GM19372 (cell line): Measurements from ENCODE around the gene SLC25A10.

Source experiments
- ATAC-seq: cut with Tn5 transposase; IDR thresholded peaks from one replicate; pipeline ENCODE4 v1.9.1; 2021; ENCODE audit warnings: mild to moderate bottlenecking, low read depth, moderate library complexity; ENCODE audit not compliant: unreplicated experiment

The SLC25A10 gene

DNA sequence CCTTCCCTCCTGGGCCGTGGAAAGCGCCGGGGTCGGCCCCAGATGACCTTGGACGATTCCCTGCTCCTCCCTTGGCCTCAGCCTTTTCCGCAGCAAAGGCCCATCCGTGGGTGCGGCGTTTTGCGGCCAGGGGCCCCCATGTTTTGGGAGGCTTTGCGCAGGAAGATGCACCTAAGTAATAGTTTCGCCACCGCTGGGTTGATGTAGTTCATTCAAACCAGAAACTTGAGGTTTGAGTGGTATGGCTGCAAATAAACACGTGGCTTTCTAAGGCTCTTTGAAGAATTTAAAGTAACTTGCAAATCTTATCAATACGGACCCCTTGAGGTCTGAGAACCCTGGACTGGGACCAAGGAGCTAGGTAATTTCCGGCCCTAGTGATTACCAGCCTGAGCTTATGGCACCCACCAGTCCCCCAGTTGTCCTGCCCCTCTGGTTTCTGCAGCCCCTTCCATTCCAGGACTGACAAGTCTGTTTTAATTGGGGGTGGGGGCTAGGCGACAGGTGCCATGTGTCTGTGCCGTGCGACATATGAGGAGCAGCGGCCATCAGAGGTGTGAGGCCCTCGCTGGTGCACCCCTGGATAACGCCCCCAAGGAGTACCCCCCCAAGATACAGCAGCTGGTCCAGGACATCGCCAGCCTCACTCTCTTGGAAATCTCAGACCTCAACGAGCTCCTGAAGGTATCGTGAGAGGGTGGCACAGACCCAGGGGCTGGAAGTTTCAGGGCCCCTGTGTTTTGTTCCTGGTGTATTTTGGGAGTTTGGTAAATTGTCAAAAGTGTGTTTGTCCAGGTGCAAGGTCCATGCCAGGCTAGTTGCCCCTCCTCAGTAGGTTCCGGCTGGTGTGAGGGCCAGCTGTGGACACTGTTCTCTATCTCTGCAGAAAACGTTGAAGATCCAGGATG, 8.1 kb upstream of the SLC25A10 start:
- no peak for ATAC-seq

GRCh38 chr17:81705518-81706231, 6.4 kb upstream of the SLC25A10 start:
- no peak for ATAC-seq

DNA sequence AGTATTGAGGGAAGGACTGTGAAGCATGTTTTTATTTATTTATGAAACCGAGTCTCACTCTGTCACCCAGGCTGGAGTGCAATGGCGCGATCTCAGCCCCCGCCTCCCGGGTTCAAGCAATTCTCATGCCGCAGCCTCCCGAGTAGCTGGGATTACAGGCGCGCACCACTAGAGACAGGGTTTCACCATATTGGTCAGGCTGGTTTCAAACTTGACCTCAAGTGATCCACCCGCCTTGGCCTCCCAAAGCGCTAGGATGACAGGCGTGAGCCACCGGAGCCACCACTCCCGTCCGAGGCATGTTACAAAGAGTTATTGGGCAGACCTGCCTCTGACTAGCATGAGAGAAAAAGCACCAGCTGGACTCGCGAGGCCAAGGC, 5.9 kb upstream of the SLC25A10 start:
- ATAC-seq, result no peak

DNA sequence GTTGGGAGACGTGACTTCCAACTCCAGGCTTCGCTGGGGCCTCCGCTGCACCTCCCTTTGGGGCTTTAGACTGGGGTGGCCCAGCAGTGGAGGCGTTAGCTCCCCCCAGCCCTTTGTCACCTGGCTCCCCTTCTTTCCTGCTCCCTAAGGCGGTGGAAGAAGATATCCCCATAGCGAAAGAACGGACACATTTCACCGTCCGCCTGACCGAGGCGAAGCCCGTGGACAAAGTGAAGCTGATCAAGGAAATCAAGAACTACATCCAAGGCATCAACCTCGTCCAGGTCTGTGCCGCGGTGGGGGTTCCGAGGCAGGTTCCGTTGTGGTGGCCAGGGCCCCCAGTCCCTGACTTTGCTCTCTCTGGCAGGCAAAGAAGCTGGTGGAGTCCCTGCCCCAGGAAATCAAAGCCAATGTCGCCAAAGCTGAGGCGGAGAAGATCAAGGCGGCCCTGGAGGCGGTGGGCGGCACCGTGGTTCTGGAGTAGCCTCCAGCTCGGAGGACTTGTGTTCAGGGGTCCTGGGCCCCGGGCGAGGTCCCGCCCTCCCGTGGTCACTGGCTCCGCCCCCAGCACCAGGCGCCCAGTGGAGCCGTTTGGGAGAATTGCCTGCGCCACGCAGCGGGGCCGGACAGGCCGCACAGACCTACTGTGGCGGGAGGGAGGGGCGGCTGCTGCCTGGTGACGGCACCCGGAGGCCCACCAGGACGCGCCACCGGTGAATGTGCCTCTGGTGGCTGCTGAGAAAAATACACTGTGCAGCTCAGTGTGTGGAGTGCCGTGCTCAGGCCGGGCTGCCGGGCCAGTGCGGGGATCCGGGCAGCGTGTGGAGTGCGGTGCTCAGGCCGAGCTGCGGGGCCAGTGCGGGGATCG, 5.1 kb upstream of the SLC25A10 start:
- no peak for ATAC-seq

- ATAC-seq, result no peak
Observed at GRCh38 chr17:81707725-81708646, 4.1 kb upstream of the SLC25A10 start.

DNA sequence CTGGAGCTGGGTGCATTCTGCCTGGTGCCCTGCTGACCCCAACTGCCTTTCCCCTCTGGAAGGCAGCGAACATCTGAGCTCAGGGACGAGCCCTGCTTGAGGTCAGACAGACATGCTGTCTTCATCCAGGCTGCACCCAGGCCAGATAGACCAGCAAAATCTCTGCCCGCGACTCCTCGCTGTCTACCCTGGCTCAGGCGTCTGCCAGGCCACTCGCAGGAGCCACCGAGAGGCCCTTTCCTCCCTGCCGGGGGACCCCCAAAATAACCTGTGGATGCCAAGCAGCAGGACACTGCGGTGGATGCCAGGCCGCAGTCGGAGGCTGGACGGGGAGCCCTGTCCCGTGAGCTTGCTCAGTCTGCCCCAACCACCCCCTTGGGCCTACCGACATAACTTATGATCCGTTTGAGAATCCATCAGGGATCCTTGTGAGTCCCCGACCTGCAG, 3.3 kb upstream of the SLC25A10 start:
- no peak for ATAC-seq

DNA sequence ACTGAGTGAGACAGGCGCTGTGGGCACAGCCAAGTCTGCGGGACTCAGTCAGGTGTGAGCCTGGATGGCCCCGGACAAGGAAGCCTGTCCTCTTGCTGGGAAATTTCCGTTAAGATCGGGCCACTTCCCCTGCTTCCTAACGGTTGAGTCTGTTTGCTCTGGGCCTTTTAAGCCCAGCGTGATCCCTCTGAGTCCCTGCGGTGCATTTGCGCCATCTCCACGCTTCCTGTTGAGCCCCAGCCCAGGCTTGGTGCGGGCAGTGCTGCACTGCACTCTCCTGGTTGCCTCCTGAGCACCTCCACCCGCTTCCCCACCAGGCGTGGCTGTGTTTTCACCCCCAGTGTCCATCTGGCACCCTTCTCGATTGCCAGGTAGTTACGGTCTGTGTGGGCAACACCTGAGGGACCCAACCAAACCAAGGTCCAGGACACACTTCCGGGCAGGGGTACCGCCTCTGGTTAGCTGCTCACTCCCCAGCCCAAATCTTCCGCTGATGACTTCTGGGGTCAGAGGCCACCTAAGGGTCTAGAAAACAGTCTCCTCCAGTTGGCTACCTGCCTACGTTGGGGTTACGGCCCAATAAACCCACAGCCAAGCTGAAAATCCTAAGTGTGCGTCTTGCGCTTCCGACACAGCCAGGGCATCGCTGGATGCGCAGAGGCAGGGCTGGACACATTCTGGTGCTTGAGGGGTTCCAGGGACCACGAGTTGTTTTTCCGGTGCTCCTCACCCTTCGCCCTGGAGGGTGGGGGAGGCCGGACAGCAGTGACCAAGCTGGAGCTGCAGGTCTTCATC, 1.4 kb upstream of the SLC25A10 start:
- ATAC-seq, result no peak

DNA sequence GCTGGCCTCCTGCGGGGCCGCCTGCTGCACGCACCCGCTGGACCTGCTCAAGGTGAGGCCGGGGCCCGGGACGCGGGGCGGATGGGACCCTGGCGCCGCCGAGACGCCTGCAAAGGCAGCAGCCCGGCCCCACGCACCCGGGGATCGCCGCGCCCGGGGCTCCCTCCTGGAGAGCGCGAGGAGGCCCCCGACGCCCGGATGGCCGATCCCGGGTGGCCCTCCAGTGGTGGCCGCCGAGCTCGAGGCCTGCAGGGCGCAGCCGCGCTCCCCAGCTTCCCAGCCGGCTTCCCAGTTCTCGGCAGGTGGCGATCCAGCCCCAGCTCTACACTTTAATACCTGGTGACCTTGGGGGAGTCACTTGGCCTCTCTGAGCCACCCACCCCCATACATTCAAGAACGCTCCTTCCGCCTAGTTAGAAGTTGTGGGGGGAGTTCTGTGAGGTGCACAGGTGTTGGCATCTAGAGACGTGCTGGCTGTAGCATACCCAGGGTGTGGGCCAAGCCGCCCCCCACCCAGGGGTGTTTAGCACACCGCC, 452 bp downstream of the SLC25A10 start:
- ATAC-seq, result no peak

GRCh38 chr17:81713004-81713555, 996 bp downstream of the SLC25A10 start:
- no peak for ATAC-seq

DNA sequence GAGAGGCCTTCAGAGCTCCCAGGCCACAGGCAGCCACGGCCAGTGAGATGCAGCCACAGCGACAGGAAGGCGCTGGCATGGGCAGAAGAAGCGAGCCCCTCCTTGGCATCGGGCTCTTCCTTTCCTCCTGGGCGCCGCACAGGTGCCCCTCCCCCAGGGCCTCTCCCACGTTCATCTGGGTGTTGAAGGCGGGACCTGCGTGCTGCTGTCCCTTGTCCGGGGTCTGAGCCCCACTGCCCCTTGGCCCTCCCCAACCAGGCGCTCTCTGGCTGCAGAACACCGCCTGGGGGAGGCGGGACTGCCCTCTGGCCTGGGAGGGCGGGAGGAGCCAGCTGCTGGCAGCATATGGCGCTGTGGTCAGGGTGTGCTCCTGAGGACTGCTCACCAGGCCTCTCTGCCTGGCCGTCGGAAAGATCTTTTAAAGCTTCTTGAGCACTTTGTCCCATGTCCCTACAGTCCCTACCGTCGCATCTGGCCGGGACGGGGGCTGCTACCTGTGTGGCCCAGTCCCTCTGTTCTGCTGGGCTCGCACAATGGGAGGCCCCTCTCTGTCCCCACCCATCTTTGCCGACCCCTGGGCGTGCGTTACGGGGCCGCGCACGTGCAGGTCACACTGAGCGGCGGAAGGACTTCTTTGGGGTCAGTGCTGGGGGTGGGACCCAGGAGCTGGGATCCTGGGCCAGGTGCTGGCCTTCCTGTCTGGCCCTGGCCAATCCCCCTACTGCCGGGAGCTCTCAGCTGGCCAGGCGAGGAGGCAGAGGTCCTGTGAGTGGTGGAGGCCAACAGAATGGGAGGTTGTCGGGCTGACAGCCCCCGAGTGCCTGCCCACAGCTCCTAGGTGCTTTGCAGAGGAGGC, 1.7 kb downstream of the SLC25A10 start:
- no peak for ATAC-seq

- ATAC-seq, result no peak
Observed at GRCh38 chr17:81714412-81715106, 2.5 kb downstream of the SLC25A10 start.

DNA sequence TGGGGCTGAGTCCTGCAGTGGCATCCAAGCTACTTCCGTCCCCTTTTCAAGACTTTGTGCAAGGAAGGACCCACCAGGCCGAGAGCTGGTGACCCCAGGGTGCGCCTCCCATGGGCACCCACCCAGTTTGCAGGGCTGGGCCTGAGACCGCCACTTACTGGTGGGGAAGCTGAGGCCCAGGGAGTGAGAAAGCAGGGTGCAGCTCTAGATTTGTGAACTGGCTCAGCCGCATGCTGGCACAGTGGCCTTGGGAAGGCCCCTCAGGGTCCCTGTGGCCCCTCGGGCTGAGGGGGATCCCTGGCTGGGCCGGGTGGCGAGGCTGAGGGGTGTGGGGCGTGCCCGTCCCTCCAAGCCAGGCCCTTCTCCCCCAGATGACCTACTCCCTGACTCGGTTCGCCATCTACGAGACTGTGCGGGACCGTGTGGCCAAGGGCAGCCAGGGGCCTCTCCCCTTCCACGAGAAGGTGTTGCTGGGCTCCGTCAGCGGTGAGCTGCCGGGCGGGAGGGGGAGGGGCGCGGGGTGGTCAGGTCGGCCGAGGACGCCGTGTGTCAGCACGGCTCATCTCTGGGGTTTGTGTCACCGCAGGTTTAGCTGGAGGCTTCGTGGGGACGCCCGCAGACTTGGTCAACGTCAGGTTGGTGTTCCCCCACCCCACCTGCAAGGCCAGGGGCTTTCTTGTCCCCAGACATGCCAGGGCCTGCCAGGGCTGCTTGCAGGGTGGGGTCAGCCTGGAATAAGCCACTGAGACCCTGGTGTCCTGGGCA, 3.2 kb downstream of the SLC25A10 start:
- no peak for ATAC-seq

DNA sequence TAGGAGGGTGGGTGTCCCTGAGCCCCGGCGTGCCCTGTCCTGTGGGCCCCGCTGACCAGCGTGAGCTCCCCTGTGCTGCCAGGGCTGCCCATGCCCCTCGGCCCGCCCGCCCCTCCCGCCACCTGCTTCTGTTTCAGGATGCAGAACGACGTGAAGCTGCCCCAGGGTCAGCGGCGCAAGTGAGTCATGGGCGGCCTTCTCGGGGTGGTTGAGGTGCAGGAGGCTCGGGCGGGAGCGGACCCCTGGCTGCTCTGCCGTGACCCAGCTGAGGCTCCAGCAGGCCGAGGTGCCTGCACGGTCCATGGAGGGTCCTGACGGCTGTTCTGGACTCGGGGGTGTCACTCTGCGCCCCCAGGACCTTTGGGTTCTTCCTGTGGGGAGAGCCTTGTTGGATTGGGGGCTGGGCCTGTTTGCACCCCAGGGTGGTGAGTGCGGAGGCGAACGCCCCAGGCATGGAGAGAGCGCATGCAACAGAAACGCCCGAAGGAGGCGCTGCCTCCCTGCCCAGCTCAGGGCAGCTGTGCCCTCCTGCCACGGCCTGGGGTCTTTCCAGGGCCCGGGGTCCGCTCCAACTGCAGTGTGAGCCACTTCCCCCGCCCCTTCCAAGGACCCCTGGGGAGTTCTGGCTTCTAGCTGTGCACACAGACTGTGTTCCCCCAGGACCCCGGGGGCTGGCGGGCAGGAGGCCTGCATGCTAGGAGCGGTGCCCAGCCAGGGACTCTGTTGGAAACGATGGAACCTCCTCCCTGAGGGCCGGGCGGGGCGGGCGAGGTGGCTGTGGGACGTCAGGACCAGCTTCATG, 4.0 kb downstream of the SLC25A10 start:
- no peak for ATAC-seq

DNA sequence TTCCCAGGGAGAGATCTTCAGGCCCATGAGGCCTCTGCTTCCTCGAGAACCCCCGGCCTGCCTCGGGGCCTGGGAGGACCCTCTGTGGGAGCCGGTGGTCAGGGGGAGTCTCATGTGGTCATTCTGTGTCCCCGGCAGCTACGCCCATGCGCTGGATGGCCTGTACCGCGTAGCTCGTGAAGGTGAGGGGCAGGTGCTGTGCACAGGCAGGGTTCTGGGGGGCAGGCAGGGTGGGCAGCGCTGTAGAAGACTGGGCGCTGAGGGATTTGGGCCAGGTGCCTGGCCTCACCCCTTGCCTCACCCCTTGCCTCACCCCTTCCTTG, 4.6 kb downstream of the SLC25A10 start:
- no peak for ATAC-seq

DNA sequence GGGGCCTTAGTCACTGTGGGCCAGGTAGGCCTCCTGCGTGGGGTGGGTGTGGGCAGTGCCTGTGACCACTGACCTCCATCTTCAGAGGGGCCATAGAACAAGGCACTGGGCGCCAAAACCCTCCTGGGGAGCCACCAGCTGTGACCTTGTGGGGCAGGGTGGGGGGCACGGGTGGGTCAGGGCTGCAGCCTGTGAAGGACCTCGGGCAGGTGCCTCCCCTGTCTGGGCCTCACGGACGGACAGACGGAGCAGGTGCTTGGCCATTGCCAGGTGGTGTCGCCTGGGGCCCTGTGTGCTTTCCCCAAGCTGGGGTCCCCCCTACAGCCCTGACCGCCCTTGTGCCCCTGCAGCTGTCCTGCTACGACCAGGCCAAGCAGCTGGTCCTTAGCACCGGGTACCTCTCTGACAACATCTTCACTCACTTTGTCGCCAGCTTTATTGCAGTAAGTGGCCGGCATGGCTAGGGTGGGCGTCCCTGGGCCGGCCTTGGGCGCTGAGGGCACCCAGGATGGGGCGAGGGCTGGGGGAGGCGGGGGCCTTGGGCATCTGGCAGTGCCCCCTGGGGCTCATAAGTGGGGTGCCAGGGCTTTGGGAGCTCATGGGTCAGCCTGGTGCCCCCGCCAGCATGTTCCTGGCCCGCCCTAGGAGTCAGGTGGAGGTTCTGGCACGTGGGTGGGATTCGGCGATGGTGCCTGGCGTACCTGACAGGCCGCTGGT, 5.1 kb downstream of the SLC25A10 start:
- ATAC-seq, result no peak
